Colonic mucosa (tissue), 4 donors: Measurements from ENCODE around the gene PTPRM. TPM values are rescaled to one million over a fixed set of nuclear protein-coding genes. Genes with fewer than 3 reads are reported as not detected.

ENCODE experiments used
- DNase-seq: peaks from one replicate; pipeline ENCODE4 v3.0.0-alpha.2; 2020
- H3K27ac ChIP-seq: fragments of 200-600 bp; one replicate; pipeline ENCODE4 v1.8.0; 2021
- H3K27me3 ChIP-seq: fragments of 200-600 bp; one replicate; pipeline ENCODE4 v1.8.0; 2021
- H3K36me3 ChIP-seq: fragments of 200-600 bp; one replicate; pipeline ENCODE4 v1.8.0; 2021
- H3K4me1 ChIP-seq: fragments of 200-600 bp; one replicate; pipeline ENCODE4 v1.8.0; 2021; ENCODE audit warnings: mild to moderate bottlenecking
- H3K4me3 ChIP-seq: fragments of 200-600 bp; one replicate; pipeline ENCODE4 v1.8.0; 2021
- H3K9ac ChIP-seq, 2 donors: one replicate each; pipeline ENCODE4 v1.7.0; 2013; ENCODE audit warnings: control low read depth in 2 of 2, low read depth in 2 of 2, low read length in 2 of 2
- H3K9me3 ChIP-seq: fragments of 200-600 bp; one replicate; pipeline ENCODE4 v1.8.0; 2021
- CTCF ChIP-seq: fragments of 200-600 bp; IDR thresholded peaks from one replicate; pipeline ENCODE4 v1.8.0; 2022; ENCODE audit warnings: antibody characterized with exemption, mild to moderate bottlenecking
- intact Hi-C: fragments of 100-400 bp; cut with DNase I; formaldehyde crosslinking; loops from one replicate; pipeline ENCODE4 v1.14.1; 2022
- total RNA-seq, 2 donors: library from RNA; stranded (reverse); fragmentation: NEBNext Ultra II Directional in 1 of 2; extraction: Animal tissue kit (Norgen Biotek cat#: 25700) in 1 of 2; gene quantifications; one replicate each; pipeline ENCODE4 v1.2.1, GENCODE V29; 2021
- donor health status: healthy.
- donor health status: DM: no; HTN: no; CAD: no.
- donor health status: DM: no; HTN: no; CAD: no.

Gene PTPRM
- total RNA-seq, 2 donors from 2014 or later, result 8.1 to 13.9 TPM

DNA sequence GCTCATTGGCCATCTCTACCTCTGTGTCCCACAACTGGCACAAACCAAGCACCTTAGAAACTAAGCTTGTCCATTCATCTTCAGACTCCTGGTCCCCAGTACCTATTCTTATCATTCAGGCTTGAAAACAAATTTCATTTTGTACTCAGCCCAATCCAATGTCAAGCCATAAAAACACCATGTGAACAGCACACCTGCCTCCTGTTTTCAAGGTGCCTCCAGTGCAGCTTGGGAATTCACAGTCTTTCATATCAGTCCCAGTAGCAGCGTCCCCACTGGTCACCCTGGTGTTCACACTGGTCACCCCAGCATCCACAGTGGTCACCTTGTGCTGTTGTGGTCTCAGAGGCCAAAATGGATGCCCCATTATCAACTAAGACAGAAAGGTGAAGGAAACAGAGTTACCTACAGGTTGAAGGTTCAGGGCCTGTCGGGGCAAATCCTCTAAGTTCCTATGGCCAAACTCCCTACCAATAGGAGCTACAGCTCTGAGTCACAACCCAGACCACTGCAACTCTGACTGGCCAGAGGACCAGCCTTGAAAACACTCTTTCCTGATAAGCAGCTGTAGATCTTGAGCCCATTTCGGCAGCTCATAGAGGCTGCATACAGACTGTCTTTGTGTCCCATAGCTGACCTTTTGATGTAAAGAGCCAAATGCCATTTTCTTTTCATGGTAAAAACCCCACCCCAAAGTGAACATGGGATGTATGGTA is 782.6 kb downstream of the PTPRM start:
- no peaks in the 10 kb centered on the region for H3K4me1 ChIP-seq
- DNase-seq, result no peak
- no peaks in the 10 kb centered on the region for H3K27me3 ChIP-seq

GRCh38 chr18:8350628-8351027 is 783.5 kb downstream of the PTPRM start:
- no peak overlapping the region for H3K9ac ChIP-seq
- intact Hi-C loops, result no loop called here
- H3K27me3 ChIP-seq, result no peaks in the 10 kb centered on the region
- H3K4me3 ChIP-seq, result no peak overlapping the region
- DNase-seq, result no peak
- no peaks in the 10 kb centered on the region for H3K4me1 ChIP-seq
- no peak for TF ChIP-seq CTCF
- H3K27ac ChIP-seq, result no peak overlapping the region
- no peaks in the 10 kb centered on the region for H3K9me3 ChIP-seq
- H3K36me3 ChIP-seq, result no peaks in the 10 kb centered on the region

More for the DNA sequence above, 782.6 kb downstream of the PTPRM start:
- H3K36me3 ChIP-seq, result no peaks in the 10 kb centered on the region
- H3K9me3 ChIP-seq, result no peaks in the 10 kb centered on the region
- H3K9ac ChIP-seq, result no peak overlapping the region
- H3K27ac ChIP-seq, result no peak overlapping the region
- intact Hi-C loops, result no loop called here
- no peak overlapping the region for H3K4me3 ChIP-seq
- TF ChIP-seq CTCF, result no peak

DNA sequence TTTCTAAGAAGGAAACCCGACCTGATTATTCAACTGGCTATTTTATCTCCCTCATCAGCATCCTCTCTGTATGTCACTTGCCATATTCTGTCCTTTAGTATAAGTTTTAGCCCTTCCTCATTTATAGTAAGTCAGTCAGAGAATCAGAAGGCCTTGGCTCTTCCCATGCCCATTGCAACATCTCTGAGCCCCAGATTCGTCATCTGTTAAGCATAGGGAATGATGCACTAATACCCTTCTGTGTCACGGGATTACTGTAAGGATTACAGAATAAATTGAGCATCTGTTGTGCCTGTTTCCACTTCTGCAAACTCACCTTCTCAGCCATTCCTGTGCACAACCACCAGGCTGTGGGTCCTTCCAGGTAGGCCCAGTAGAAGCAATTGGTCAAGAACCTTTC is 784.0 kb downstream of the PTPRM start:
- Histone ChIP-seq H3K36me3 (no peaks in the 10 kb centered on the region), H3K4me1 (no peaks in the 10 kb centered on the region), H3K27me3 (no peaks in the 10 kb centered on the region), H3K9me3 (no peaks in the 10 kb centered on the region), H3K9ac (no peak overlapping the region), H3K27ac (no peak overlapping the region), H3K4me3 (no peak overlapping the region)
- DNase-seq, result no peak
- no peak for TF ChIP-seq CTCF
- intact Hi-C loops, result no loop called here

- no peak for DNase-seq
- H3K36me3 ChIP-seq, result no peaks in the 10 kb centered on the region
- H3K4me1 ChIP-seq, result no peaks in the 10 kb centered on the region
- no peak for TF ChIP-seq CTCF
- no peaks in the 10 kb centered on the region for H3K9me3 ChIP-seq
- no peaks in the 10 kb centered on the region for H3K27me3 ChIP-seq
- H3K27ac ChIP-seq, result no peak overlapping the region
- no peak overlapping the region for H3K4me3 ChIP-seq
- no peak overlapping the region for H3K9ac ChIP-seq
- intact Hi-C loops, result no loop called here
Measured at GRCh38 chr18:8354304-8354703, 787.2 kb downstream of the PTPRM start.

- no peaks in the 10 kb centered on the region for H3K36me3 ChIP-seq
- no peaks in the 10 kb centered on the region for H3K27me3 ChIP-seq
- H3K9me3 ChIP-seq, result no peaks in the 10 kb centered on the region
- no peak overlapping the region for H3K4me3 ChIP-seq
- no peak for DNase-seq
- H3K9ac ChIP-seq, result no peak overlapping the region
- no peak for TF ChIP-seq CTCF
- no peak overlapping the region for H3K27ac ChIP-seq
- intact Hi-C loops, result no loop called here
- H3K4me1 ChIP-seq, result no peaks in the 10 kb centered on the region
Measured at GRCh38 chr18:8356001-8356400, 788.9 kb downstream of the PTPRM start.
